Measurements from ENCODE around the gene SLC50A1. TPM values are rescaled to one million over a fixed set of nuclear protein-coding genes. Genes with fewer than 3 reads are reported as not detected.

Gene SLC50A1
- total RNA-seq, 3 donors from 2014 or later: 38.7 to 95.8 (median 66.4) TPM

DNA sequence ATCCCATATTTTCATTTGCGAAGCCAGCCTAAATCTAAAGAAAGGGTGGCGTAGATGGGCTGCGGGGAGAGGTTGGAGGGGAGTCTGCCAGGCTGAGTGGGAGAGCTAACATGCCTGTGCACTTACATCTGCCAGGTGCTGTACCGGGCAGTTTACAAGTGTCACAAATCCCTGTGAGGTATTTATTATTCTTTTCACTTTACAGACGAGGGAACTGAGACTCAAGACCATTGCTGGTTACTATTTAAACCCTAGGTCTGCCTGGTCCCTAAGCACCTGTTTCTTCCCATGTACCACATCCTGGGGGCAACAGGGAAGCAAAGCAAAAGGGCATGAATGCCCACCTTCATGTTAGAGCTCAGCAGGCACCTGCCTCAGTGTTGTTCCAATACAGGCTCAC lies 27.4 kb upstream of the SLC50A1 start:
- ATAC-seq: no peak
- H3K36me3 ChIP-seq (ENCODE audit: low read depth): no peaks in the 10 kb centered on the region
- TF ChIP-seq, protein P1, sequence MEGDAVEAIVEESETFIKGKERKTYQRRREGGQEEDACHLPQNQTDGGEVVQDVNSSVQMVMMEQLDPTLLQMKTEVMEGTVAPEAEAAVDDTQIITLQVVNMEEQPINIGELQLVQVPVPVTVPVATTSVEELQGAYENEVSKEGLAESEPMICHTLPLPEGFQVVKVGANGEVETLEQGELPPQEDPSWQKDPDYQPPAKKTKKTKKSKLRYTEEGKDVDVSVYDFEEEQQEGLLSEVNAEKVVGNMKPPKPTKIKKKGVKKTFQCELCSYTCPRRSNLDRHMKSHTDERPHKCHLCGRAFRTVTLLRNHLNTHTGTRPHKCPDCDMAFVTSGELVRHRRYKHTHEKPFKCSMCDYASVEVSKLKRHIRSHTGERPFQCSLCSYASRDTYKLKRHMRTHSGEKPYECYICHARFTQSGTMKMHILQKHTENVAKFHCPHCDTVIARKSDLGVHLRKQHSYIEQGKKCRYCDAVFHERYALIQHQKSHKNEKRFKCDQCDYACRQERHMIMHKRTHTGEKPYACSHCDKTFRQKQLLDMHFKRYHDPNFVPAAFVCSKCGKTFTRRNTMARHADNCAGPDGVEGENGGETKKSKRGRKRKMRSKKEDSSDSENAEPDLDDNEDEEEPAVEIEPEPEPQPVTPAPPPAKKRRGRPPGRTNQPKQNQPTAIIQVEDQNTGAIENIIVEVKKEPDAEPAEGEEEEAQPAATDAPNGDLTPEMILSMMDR (IDR thresholded peaks at IDR 0.05): no peak
- H3K9me3 ChIP-seq: no peaks in the 10 kb centered on the region
- no peaks in the 10 kb centered on the region for H3K4me1 ChIP-seq (ENCODE audit: low read depth)
- DNase-seq: no peak
- no peak overlapping the region for H3K4me3 ChIP-seq
- intact Hi-C loops (cut with DNase I, micrococcal nuclease): no loop called here

DNA sequence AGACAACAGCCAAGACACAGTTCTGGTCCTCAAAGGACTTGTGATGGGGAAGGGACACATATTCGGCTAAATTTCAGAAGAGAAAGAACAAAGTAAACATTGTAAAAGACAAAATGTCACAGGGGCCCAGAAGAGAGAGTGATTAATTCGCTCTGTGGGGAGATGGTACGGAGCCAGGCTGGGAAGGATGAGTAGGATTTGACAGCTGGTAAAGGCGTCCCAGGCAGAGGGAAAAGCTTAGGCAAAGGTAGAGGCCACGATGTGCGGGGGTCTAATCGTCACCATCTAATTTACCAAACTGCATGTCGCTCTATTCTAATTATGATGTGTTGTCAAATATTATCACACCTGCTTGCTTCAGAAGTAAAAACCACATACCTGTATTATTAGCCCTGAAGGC lies 25.3 kb upstream of the SLC50A1 start:
- Histone ChIP-seq H3K4me1 (ENCODE audit: low read depth) (no peaks in the 10 kb centered on the region), H3K36me3 (ENCODE audit: low read depth) (no peaks in the 10 kb centered on the region), H3K4me3 (no peak overlapping the region), H3K9me3 (no peaks in the 10 kb centered on the region)
- DNase-seq (no peak), ATAC-seq (no peak)
- intact Hi-C loops (cut with DNase I, micrococcal nuclease): loop anchor here in 1 of 2 donors (10.0 kb wide), 1 partner anchor 54 kb away; no protein-coding TSS in a partner anchor
- TF ChIP-seq, protein P1 (IDR thresholded peaks at IDR 0.05): no peak

DNA sequence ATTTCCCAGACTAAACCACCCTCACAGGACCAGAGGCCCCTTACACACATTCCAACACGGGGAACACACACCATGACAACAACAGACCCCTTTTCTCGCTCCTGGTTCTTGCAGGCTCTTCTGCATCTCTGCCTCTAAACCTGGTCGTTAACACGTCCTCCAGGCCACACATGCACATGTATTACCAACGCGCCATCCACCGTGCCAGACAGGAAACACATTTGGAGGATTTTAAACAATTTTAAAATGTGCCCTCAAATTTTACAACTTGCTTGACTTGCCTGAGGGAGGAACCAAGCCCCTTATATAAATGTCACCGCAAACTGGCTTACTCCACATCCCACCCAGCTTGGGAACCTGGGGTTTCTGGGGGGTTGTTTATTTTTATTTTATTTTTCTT lies 24.8 kb upstream of the SLC50A1 start:
- TF ChIP-seq, protein P1 (IDR thresholded peaks at IDR 0.05): no peak
- Histone ChIP-seq H3K4me1 (ENCODE audit: low read depth) (no peaks in the 10 kb centered on the region), H3K9me3 (no peaks in the 10 kb centered on the region), H3K36me3 (ENCODE audit: low read depth) (no peaks in the 10 kb centered on the region), H3K4me3 (no peak overlapping the region)
- ATAC-seq: no peak
- DNase-seq: no peak
- intact Hi-C loops (cut with DNase I, micrococcal nuclease): loop anchor here in 1 of 2 donors (10.0 kb wide), 1 partner anchor 54 kb away; no protein-coding TSS in a partner anchor

DNA sequence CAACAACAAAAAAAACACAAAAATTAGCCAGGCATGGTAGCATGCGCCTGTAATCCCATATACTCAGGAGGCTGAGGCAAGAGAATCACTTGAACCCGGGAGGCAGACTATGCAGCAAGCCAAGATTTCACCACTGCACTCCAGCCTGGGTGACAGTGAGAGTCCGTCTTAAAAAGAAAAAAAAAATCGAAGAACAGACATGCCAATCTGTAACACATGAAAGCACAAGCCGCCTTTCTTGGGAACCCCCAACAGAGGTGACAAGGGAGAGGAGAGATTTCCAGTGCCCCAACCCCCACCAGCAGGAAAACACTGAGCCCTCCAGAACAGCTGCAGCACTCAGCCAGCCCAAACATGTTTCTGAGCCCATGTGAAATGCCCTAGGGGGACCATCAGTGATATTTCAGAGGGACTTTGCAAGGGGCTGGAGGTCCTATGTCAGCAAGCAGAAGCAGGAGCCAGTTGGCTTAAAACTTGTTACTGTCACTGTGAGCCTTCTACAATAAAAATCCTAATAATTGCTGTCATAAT lies 22.1 kb upstream of the SLC50A1 start:
- H3K4me3 ChIP-seq: no peak overlapping the region
- ATAC-seq (no peak), DNase-seq (no peak)
- TF ChIP-seq, protein P1 (IDR thresholded peaks at IDR 0.05): no peak
- no peaks in the 10 kb centered on the region for H3K9me3 ChIP-seq
- peaks cover 9% of the 10 kb centered on the region for H3K4me1 ChIP-seq (ENCODE audit: low read depth)
- intact Hi-C loops (cut with DNase I, micrococcal nuclease): loop anchor here in 1 of 2 donors (10.0 kb wide), 1 partner anchor 51 kb away; no protein-coding TSS in a partner anchor
- H3K36me3 ChIP-seq (ENCODE audit: low read depth): no peaks in the 10 kb centered on the region

DNA sequence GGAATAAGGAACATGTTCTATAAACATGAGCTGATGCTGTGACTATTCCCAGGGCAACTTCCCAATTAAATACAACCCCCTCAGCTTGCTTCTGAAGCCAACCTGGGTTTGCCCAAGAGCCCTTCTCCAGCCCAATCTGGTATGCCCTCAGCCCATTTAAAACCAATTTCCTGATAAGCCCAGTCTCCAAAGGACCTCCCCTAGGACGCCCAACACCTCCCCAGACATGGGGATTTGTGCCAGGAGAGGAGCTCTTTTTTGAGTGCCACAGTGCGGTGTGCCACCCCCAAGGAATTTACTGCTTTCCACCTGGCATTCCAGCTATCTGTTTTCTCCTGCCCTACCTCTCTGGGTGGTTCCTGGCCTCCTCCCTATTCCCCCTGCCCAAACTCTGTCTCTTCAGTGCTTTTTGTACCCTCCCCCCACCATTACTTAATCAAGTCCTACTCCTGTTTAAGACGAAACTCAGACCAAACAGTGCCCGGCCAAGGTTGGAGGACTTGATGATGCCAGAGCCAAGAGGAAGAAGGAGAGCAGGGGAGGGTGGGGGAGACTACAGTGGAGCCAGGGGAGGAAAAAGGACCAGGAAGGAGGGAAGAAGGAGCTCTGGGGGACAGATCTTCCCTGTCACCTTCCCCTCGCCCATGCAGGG lies 19.4 kb upstream of the SLC50A1 start:
- ATAC-seq (no peak), DNase-seq (no peak)
- Histone ChIP-seq H3K36me3 (ENCODE audit: low read depth) (no peaks in the 10 kb centered on the region), H3K4me3 (no peak overlapping the region), H3K9me3 (no peaks in the 10 kb centered on the region), H3K4me1 (ENCODE audit: low read depth) (peaks cover 21% of the 10 kb centered on the region)
- intact Hi-C loops (cut with DNase I, micrococcal nuclease): loop anchor here in 1 of 2 donors (10.0 kb wide), 1 partner anchor 49 kb away; no protein-coding TSS in a partner anchor
- TF ChIP-seq, protein P1 (IDR thresholded peaks at IDR 0.05): no peak
